GM11168 (cell line): ENCODE data around the gene SNX3.

Source experiments
- in situ Hi-C: fragments of 300-500 bp; cut with MboI; formaldehyde crosslinking; loops from one replicate; pipeline ENCODE4 v1.12.0; 2022; ENCODE audit warnings: low sequenced_read_pairs; ENCODE audit not compliant: unreplicated experiment

The SNX3 gene

DNA sequence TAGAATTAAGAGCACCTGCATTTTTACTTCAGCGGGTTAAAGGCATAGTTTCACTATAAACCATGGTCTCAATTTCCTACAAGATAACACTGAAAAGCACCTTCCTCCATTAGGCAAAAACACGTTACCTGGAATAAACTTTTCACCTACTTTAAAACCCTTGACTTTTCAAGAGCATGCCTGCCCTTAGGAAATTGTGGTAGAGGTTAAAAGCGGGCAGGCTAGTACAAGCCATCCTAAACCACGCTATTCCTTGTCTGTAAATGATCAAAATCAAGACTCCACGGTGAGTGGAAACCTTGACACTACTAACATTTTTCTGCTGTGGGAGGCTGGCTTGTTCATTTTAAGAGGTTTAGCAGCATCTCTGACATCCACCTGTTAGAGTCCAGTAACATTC, 51.1 kb downstream of the SNX3 start:
- in situ Hi-C loops: no loop called here

DNA sequence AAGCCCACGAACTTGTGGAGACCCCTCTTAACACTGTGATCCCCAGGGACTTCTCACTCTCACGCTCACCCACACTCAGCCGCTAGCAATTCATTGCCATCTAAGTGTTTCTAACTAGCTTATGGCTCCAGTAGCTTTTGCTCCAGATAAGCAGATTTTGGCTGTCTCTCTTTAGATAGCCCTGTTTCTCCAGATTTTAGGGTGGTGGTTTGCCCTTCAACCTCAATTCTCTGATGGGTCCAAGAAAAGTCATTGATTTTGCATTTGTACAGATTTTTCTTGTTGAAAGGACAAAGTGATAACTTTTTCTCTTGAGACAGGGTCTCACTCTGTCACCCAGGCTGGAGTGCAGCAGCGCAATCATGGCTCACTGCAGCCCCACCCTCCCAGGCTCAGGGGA, 53.8 kb downstream of the SNX3 start:
- in situ Hi-C loops: no loop called here

DNA sequence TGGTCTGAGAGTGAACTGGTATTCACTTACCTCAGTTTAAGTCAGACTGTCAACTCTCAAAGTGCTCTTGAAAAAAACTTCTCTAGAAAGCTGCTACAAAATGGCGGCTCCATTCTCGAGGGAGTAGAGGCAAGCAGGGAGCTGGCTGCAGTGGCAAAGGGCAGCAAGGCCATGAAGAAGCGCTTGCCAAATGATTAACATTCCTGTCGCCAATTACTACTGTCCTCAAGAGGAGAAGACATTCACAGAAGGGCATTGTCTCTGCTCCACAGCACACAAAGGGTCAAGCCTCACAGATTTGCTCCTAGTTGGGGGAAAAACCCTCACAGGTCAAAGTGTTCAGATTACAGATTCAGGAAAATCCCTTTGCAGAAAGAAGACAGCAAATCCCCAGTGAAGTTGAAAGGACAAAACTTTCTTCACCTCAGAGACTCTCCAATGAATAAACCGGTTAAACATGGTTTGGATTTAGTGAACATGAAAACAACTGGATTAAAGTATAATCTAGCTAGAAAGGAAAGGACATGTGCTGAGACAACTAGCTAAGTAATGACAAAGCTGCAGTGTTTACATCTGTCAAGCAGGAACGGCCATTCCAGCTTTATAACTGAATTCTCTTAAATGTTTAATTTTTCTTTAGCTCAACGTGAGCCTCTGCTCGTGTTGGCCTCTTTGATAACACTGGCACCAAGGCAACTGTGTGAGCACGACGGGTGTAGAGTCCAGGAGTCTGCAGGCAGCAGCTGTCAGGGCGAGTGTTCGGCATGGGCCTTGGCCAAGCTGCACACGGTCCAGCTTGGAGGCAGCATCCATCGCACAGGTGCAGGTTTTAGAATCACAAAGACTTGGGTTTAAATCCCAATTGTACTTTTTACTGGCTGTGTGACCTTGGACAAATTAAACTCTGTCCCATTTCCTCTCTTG, 57.4 kb downstream of the SNX3 start:
- in situ Hi-C loops: no loop called here

DNA sequence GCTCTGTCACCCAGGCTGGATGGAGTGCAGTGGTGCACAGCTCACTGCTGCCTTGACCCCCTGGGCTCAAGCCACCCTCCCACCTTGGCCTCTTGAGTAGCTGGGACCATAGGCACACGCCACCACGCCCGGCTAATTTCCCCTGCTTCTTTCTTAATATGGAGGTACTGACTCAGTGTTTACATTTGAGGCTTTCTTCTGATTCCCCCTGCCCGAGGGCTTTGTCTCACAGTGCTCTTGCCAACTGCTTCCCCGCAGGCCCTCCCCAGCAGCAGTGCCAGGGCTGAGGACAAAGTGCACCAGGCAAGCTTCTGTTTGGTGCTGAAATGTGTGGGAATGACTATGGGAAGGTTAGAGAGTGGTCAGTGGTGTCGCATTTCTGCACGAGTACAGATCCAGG, 60.2 kb downstream of the SNX3 start:
- in situ Hi-C loops: no loop called here

DNA sequence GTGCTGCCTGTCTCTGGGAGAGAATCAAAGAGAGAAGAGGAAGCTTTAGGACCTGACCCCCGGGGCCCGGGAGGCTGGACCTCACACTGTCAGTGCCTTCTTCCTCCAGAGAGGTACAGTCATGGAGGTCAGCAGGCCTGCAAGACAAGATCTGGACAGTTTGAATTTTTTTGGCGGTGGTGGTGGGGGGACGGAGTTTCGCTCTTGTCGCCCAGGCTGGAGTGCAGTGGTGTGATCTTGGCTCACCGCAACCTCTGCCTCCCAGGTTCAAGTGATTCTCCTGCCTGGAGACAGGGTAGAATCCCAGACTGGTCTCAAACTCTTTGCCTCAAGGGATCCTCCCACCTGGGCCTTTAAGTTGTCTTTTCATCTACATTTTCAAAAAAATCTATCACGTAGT, 60.7 kb downstream of the SNX3 start:
- in situ Hi-C loops: no loop called here

DNA sequence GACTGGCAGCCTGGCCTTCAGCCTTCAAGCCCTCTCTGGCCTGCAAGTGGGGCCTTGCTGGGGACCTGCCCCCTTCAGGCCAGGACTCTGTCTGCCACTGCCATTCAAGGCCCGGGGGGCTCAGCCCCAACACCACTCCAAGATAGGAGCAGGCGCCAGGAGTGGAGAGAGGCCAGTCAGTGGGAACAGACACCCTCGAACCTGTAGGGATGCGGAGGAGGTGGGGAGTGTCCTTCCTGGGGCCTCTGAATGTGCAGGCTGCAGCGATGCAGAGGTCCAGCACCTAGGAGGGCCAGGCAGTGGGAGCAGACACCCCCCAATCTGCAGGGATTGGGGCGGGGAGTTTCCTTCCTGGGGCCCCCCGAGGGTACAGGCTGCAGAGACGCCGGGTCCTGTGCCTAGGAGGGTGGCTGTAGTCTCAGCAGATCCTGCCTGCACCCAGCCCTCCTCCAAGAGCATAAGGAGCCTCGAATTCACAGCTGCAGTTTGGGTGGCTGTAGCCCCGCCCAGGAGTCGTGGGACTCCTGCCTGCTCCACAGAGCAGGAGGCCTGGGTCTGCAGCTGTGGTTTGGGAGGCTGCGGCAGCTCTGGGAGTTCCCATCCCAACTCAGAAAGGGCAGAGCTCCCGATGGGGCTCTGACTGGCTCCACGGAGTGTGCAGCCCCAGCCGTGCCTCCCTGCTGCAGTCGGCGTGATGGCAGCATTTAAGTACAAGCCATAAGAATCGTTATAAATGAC, 61.9 kb downstream of the SNX3 start:
- in situ Hi-C loops: no loop called here

DNA sequence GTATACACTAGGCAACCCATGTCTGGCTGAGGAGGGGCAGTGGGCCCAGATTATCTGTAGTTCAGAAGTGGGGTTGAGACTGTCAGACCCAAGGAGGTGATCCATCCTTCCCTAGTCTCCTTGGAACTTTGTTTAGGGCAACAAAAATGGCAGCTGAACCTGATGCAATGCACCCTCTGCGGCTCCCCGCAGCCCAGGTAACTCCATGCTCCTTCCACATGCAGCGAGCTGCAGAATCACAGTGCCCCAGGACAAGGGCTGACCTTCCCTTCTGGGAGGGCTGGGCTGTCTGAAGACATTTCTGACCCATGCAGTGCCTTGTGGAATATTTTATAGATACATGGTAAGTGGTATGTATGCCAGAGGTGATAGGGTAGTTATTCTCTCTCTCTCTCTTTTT, 65.6 kb downstream of the SNX3 start:
- in situ Hi-C loops: no loop called here

DNA sequence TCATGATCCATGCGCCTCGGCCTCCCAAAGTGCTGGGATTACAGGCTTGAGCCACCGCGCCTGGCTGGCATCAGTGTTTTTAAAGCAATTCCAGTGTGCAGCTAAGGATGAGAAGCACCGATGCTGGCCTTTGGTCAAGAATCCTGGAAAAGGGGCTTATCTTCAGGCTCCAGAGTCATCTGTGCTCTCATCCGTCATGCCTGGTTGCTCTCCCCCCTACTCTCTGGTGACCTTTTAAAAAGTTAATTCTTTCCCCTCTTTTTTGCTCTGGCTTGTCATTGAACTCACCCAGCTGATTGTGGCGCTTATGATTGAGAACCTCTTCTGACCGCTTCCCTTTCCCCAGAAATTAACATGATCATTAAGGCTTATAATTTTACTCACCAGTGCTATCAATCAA, 66.3 kb downstream of the SNX3 start:
- in situ Hi-C loops: no loop called here

DNA sequence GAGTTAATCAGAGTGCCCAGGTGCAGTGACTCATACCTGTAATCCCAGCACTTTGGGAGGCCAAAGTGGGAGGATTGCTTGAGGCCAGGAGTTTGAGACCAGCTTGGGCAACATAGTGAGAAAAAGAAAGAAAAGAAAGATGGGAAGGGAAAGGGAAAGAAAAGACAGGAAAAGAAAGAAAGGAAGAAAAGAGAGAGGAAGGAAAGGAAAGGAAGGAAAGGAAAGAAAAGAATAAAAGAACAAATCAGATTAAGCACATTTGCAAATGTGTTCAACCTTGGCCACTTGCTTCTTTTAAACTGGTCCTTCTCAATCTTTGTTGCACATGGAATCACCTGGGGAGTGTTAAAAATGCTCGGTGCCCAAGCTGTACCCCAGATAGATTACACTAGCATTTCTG, 67.0 kb downstream of the SNX3 start:
- in situ Hi-C loops: no loop called here

DNA sequence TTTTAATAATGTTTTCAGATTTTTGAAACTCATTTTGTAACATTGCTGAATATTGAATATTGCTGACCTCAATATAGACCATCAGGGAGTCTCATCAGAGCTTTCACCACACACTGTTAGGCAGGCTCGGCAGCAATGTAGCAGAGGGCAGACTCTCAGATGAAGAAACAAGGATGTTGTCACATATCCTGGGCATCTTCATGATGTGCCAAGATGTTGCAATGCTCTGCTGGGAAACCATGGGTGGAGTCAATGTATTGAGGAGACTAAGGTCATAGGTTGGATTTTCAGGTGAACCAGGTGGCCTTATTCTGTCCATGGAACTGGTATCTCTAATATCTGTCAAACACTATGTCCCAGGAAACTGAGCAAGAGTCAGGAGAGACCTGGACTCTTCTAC, 67.7 kb downstream of the SNX3 start:
- in situ Hi-C loops: no loop called here

DNA sequence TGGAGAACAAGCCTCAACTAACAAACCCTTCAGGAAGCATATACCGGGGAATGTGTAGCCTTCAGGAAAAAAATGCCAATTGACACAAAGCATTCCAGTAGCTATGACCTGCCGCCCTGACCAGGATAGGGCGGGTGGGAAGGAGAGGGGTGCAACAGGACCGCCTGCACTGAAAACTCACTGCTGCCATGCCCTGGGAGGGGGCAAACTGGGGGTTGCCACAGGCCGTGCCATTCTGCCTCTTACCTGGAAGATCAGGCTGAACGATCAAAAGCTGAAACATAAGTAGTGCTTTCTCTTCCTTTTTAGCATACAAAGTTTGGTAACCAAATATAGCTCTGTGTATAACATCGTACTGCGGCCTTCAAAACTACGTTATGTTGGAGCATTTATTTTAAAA, 73.3 kb downstream of the SNX3 start:
- in situ Hi-C loops: no loop called here

DNA sequence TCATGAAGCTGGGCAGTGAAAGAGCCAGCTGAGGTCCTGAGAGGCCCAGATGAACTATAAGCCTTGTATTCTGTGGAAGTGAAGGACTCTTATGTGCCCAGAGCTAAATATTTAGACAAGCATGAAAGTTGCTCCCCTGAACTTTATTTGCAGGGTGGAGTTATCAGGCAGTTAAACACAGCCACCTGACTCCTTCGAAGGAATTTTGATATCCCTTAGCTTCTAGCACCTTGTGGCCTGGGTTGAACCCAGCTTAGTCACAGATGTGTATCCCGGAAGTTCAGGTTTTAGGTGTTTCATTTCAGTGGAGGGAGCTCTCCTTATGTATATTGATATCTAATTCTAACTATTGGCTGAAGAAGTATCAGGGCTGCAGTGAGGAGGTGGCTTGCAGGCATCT, 74.6 kb downstream of the SNX3 start:
- in situ Hi-C loops: no loop called here

DNA sequence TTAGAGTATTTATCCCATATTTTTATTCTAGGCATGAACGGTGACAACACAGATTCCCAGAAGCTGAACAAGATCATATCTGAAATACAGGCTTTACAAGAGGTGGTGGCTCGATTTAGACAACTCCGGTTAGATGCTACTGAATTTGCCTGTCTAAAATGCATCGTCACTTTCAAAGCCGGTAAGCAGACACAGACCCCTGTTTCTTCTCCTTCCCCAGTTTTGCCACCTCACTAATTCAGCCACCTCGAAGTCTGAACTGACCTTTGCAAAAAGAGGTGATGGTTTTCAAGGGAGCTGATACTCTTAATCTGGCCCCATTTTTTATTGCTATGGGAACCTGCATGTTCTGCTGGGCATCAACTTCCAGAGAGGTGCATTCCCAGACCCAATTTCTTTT, 80.1 kb downstream of the SNX3 start:
- in situ Hi-C loops: no loop called here

DNA sequence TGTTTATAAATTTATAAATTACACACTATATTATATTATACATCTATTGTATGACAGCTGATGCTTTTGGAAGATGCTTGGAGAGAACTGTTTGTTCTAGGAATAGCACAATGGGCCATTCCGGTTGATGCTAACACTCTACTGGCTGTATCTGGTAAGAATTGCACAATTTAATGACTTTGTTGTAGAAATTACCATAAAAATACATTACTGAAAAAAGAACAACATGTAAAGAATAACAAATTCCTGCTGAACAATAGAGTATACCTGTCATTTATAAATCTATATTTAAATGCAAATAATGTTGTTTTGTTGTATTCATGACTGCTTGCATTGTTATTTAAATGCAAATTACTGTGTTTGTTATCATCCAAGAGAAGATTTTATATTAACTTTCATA, 80.6 kb downstream of the SNX3 start:
- in situ Hi-C loops: no loop called here

DNA sequence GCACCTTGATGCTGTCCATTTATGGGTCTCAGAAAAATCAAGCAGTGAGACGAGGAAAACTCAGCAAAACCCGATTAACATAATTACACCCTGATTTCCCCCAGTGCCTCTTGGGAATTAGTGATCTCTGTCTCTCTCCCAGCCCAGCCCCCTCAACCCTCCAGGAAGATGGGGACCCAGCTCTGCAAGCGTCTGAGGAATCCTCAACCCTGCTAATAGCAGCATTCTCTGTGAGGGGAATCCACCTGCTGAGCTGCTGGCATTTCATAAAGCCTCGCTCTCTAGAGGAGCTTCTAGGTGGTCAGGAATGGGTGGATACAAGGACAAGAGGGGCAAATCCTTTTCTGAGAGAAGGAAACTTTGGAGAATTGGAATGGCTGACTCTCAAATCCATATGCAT, 81.1 kb downstream of the SNX3 start:
- in situ Hi-C loops: no loop called here

DNA sequence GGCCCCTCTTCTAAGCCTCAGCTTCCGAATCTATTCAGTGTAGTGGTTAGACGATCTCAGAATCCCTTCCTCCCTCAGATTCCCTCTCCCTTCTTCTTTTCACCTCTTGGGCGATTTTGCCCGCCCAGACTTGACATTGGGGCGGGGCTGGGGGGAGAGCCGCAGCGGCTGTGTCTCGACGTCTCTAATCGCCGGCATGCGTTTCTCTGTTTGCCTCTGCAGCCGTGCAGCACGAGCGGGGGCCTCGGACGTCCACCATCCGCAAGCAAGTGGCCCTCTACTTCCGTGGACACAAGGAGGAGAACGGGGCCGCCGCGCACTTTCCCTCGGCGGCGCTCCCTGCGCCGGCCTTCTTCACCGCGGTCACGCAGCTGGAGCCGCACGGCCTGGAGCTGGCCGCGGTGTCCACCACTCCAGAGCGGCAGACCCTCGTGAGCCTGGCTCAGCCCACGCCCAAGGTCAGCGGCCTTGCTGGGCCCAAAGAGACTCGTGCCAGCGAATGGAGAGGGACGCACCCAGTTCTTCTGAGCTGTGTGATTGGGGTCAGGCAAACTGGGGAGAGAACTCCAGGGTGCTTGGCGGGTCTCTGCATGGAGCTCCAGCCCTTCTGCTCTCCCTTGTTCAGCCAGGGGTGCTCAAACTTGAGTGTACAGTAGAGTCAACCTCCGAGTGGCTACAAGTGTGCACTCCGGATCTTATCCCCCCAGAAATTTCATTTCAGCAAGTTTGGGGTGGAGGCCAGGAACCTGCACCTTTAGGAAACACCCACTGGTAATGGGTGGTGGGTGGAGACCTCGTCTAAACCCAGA, 84.4 kb downstream of the SNX3 start:
- in situ Hi-C loops: no loop called here

DNA sequence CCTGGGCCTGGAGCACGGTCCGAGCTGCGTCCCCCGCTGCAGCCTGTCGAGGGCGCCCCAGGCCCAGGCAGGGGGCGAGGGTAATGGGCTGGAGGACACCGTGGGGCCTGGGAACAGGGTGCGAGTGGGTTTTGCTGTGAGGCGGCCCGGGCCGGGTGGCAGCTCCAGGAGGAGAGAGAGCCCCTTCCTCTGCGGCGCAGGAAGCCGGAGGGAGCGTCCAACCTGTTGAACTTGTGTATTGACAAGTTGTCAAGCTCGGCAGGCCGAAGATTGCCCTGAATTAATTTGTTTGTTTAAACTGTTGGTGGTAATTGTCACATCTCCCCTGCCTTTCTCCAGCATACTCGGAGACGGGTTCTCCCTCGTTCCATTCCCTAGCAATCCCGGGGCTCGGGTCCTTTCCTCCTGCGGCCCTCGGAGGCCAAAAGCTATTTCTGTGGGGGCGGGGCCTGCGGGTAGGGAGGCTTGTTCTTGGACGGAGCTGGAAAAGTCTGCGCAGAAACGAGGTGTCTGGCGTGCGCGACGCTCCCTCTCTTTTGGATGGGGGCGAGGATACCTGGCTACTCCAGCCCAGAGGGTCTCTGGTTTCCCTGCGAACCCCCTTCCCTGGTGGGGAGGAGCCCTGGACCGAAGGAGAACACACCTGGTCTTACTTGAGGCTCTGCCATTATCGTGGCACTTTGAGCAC, 85.1 kb downstream of the SNX3 start:
- in situ Hi-C loops: no loop called here

DNA sequence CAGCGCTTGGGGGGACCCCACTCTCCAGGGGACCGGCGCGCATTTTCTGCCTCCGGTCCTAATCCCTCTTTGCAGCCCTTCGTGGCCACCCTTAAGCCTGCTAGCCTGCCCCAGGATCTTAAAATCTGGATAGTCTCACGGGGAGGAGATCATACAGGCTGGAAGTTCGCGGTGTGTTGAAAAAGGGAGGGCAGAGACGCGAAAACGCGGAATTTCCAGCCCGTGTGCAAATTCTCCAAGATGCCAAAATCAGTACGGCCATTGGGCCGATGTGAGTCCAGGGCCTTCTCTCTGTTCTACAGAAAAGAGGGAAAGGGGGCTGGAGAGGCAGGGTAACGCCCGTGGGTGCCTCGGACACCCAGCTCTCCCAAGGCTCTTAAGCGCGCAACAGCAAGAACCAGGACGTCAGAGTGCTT, 85.7 kb downstream of the SNX3 start:
- in situ Hi-C loops: no loop called here

DNA sequence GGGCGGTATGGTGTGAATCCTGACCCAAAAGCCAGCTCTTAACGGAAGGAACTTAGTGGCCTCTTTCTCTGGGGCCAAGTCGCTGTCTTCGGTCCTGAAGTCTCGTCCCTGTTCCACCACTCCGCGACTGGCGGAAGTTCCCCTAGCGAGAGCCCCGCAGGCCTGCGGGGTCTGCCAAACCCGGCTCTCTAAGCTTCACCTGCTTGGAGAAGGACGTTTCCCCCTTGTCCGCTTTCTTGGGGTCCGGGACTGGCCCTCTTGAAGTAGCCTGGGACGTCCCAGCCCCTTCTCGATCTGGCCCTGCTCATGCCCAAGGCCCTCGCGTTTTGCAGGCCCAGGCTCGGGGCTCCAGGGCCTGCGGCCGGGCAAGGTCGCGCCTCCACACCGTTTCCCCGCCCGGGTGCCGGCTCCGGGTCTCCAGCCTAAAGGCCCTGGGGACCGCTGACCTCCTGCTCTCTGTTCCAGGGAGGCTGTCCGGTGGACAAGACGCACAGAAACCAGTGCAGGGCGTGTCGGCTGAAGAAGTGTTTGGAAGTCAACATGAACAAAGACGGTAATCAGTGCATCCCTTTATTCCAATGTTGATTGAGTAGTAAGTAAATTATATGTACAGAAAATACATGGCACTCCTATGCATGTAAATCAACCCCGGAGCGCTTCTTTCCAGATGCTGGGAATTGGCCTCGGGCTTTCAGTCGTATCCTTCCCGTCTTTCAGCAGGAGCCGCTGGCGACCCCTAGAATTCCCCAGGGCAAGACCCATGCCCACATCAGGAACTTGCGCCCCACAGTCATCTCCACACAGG, 86.3 kb downstream of the SNX3 start:
- in situ Hi-C loops: no loop called here
